GM10248 (cell line): Measurements from ENCODE around the gene HOXC10.

Experiments used
- CTCF ChIA-PET: fragments of 300-600 bp; sonication (Branson Sonifier 250); formaldehyde crosslinking; extraction: SDS; loops from one replicate; lab custom pipeline; 2021; ENCODE audit warnings: antibody characterized with exemption; lab: Yijun Ruan, JAX
- POLR2A ChIA-PET: fragments of 350-650 bp; sonication (Branson Sonifier 250); formaldehyde crosslinking; extraction: SDS; loops from one replicate; lab custom pipeline; 2020; ENCODE audit warnings: antibody characterized with exemption; lab: Yijun Ruan, JAX
- DNase-seq: peaks from one replicate; pipeline ENCODE4 v3.0.0; 2012; ENCODE audit errors: extremely low spot score
- CTCF ChIP-seq: IDR thresholded peaks from 2 replicates; pipeline ENCODE4 v1.5.1; 2012; ENCODE audit warnings: mild to moderate bottlenecking, low read depth; ENCODE audit errors: extremely low read depth, missing control alignments, control extremely low read depth

The HOXC10 gene

GRCh38 chr12:54033980-54034784 is 49.2 kb downstream of the HOXC10 start:
- no peak for TF ChIP-seq CTCF
- DNase-seq = no peak
- CTCF ChIA-PET = interaction anchor here (1.8 to 10.1 kb wide), 5 partner anchors 12 to 174 kb away, joined by 5 to 139 read pairs (median 56); no protein-coding TSS in a partner anchor
- POLR2A ChIA-PET = no interaction called here

DNA sequence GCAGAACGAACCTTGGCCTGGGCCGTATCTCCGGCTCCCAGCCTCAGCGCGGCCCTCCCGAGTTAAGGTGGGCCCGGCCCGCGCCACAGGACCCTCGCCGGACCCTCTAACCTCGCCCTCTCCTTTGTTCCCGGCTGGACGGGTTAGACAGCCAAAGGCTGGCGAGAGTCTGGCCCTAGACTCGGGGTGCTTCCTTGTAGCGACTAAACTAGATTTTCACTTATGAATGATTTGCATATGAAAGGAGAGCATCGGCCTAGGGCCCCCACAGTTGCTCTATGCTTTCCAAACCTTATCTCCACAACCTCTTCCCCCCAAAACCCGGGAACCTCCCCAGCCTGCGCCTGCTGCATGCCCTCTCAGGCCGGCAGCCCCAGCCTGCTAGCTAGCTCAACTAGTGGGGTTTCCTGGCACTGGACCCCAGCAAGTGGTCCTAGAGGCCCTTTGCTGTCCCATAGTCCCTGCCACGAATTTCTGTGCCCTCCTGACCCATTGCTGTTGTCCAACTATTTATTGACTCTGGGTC is 49.9 kb downstream of the HOXC10 start:
- TF ChIP-seq CTCF = no peak
- DNase-seq = no peak
- ChIA-PET CTCF (interaction anchor here (0.7 to 10.1 kb wide), 7 partner anchors 13 to 173 kb away, joined by 3 to 139 read pairs (median 16); no protein-coding TSS in a partner anchor), POLR2A (no interaction called here)

GRCh38 chr12:54035568-54036264 is 50.8 kb downstream of the HOXC10 start:
- TF ChIP-seq CTCF = no peak
- CTCF ChIA-PET = interaction anchor here (0.7 to 10.1 kb wide), 7 partner anchors 13 to 172 kb away, joined by 3 to 139 read pairs (median 16); no protein-coding TSS in a partner anchor
- POLR2A ChIA-PET = no interaction called here
- no peak for DNase-seq

GRCh38 chr12:54036620-54037359 is 51.8 kb downstream of the HOXC10 start:
- DNase-seq = no peak
- POLR2A ChIA-PET = no interaction called here
- CTCF ChIA-PET = interaction anchor here (1.0 to 7.9 kb wide), 6 partner anchors 16 to 171 kb away, joined by 3 to 139 read pairs (median 4); no protein-coding TSS in a partner anchor
- no peak for TF ChIP-seq CTCF

DNA sequence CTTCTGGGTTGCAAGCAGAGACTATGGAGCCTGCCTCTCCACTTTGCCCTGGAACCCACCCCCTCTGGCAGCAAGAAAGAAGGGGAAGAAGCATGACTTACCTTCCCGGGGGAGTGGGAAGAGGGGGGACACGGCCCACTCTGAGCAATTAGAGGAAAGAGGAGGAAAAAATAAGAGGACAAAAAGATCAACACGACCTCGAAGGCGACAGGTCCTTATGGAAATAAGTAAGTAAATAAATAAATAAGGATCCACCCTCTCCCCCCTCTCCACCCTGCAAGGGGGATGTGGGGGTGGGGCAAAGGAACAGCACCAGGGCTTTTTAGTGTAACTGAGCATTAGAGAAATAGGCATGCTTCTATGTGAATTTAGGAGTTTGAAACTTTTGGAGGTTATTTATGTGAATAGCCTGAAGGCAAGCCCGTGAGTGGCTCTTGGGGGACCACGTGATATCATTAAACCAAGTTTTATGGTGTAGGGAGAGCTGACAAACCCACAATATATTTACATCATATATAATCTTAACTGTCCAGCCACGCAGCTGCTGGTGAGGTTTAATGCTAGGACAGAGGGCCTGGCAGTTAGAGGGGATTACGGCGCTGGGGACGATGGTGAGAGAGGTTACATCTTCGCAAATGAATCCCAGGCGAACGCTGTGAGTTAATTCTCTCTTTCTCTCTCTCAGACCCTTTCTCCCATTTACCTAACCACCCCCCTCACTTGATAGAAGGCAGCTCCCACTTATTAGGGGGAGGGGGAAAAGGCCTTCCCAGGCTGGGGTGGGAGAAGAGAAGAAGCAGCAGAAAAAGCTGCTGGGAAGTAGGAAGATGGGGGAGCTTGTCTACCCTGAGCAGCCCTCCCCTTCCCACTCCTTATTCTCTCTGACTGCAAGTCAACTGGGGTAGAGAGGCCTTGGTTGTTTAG is 52.7 kb downstream of the HOXC10 start:
- CTCF ChIA-PET = interaction anchor here (1.0 to 4.2 kb wide), 9 partner anchors 15 to 170 kb away, joined by 3 to 16 read pairs (median 4); partner anchors contain the start of gene HOXC4
- no peak for TF ChIP-seq CTCF
- POLR2A ChIA-PET = no interaction called here
- DNase-seq = no peak
